Measurements from ENCODE around the gene GABARAPL2.
"Not testable (repeated sequence)": the region's sequence is repeated elsewhere in the genome, so short reads cannot be mapped to it uniquely, and the experiment has no call there.

GABARAPL2 gene, protein sequence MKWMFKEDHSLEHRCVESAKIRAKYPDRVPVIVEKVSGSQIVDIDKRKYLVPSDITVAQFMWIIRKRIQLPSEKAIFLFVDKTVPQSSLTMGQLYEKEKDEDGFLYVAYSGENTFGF
- total RNA-seq = 43.5 to 51.3 (median 46.4) reads per million in 4 experiments

DNA sequence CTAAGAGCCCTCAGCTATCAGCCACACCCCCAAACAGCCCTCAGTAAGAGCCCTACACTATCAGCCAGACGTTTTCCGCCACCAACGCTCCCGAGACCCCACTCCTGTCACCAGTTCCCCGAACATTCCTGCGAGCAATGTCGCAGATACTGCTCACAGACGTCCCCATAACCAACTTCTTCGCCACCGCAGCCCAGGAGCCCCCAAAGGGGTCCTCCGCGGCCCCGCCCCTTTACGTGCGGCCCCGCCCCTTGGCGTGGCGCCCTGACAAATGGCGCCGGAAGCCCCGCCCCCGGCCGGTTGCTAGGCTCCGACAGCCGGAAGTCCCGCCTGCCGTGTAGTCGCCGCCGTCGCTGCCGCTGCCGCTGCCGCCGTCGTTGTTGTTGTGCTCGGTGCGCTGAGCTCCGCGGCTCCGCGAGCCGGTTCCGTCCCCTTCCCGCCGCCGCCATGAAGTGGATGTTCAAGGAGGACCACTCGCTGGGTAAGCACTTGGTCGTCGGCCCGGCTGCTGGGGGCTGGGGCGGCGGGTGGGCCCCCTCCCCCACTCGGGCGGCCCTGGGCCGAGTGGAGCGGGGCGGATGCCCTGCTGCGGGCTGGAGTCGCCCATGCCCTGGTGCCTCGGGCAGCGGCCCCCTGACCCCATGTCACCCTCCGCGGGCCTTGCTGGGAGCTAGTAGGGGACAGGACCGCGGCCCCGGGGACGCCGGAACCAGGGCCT lies at the start of gene GABARAPL2:
Gene GABARAPL2, plus strand, starts transcription at position 340 of the 718 bp plus-strand sequence. Its CDS starts 108 bp downstream, at position 448.
- DNase-seq = peak; percentile 89

- DNase-seq = no peak
Measured at GRCh38 chr16:75519175-75519574, 47.0 kb upstream of the GABARAPL2 start.

GRCh38 chr16:75526032-75526790 lies 40.0 kb upstream of the GABARAPL2 start:
- DNase-seq = no peak

DNA sequence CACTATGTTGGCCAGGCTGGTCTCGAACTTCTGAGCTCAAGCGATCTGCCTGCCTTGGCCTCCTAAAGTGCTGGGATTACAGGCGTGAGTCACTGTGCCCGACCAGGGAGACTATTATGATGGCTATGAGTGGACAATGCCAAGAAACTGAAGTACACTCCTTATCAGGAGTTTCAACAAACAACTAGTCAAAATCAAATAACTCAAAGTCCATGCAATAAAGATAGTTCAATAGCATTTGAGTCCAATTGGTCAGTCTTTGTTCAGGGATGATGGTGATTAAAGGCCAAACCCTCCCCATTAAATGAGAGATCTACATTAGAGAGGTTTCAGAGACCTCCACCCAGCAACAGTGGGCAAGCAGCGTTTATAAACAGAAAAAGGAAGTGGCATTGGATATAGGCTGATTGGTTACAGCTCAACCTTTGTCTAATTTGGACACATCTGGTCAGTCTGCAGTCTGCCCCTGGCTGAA lies 38.3 kb upstream of the GABARAPL2 start:
- DNase-seq = no peak

GRCh38 chr16:75529056-75529905 lies 36.9 kb upstream of the GABARAPL2 start:
- no peak for DNase-seq

DNA sequence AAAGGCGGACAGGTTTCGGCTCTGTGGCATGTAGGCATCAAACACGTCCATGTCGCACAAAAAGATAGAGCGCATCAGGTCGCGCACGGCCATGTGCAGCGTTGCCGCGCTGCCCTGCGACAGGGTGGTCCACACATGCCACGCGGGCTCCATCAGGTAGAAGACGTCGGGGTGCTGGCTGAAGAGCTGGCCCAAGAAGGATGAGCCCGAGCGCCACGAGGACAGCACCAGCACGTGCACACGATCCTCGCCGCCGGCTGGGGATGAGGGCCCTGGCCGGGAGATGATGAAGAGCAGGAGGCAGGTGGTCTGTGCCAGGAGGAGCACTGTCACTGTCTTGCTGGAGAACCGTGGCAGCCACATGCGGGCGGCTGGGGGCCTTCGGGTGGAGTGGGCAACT lies 36.2 kb upstream of the GABARAPL2 start:
- no peak for DNase-seq

DNA sequence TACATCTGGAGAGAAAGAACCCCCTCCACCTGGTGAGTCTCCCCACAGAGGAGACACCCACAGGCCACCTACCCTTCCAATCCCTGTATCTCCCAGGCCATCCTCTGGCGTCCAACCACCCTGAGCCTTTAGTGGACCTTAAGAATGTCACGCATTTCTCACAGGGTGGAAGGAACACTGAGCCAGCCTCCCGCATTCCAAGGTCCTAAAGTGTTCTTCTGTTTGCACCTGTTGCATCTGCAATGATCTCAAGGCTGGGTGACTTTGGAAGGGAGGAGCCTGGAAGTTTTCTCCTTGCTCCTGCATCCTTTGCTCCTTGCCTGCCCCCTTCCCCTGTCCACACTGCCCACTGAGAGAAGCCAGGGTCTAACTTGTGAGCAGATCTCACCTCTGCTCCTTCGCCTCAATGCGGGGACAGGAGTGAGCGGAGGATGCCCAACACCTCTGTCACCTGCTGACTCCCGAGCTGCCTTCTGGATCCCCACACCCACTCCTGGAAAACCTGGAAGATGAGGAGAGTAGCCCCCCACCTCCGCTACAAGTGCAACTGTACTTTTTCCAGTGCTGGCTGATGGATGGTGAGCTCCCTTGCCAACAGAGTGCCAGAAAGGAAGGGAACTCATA lies 33.9 kb upstream of the GABARAPL2 start:
- no peak for DNase-seq

DNA sequence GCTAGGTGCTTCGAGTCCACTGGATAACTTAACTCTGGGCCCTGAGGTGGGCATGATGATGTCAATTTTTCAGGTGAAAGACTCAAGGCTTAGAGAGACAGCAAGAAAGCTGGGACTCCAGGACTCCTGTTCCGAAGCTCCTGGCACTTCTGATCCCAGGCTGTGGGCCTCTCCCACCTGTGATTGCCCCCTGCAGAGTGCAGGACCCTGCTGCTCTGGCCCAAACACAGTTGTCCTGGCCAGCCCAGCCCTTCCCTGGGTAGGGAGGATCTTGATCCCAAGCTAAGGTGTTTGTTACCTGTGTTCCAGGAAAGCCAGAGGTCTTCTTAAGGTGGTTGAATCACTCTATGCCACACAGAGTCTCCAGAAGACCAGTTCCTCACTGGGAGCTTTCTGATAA lies 33.4 kb upstream of the GABARAPL2 start:
- DNase-seq = no peak

DNA sequence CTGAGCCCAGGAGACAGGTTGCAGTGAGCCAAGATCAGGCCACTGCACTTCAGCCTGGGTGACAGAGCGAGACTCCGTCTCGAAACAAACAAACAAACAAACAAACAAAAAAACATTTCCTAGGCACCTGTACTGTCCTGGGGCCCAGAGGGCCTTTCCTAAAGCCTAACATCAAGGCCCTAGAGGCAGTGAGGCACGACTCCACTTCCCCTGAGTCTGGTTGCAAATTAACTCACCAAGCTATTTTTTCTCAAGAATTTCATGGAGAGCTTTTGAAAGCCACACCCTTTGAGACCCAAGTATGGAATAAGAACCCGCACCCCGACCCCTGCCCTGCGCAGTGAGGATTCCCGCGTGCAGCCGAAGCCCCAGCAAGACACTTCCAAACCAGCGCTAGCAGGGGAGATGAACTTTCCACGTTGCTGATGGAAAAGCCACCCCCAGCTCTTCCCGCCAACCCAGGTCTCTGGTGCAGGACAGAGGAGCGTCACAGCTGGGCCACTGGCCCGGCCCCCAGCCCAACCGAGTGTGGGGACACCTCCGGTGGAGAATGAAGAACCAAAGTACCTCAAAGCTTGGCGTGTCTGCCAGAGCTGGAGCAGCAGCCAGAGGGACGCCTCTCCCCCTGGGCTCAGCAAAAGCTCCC lies 31.5 kb upstream of the GABARAPL2 start:
- no peak for DNase-seq

DNA sequence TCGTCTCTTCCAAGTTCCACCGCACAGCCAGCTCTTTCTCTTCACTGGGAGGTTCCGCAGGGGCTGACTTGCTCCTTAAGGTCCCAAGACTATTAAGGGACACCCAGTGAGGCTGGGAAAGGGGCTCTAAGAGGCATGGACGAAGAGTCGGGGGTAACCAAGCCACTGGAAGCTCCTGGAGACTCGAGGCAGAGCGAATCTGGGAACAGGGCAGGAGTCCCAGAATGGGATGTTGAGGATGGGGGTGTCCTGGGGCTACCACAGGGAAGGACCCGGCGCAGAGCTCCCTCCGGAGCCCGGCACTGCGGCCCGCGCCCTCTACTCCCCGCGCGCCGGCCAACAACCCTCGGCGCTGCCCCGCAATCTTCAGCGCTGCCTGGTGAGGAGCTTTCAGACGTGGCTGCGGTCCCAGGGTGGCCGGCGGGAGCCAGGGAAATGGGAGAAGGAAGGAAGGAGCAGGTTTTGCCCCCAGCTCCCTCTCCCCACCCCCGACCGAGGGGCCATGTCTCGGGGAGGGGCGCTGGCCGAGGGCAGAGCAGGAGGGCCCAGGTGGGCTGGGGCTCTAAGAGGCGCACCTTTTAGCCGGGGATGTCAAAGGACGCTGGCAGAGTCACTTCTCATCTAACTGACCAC lies 30.9 kb upstream of the GABARAPL2 start:
- no peak for DNase-seq

- DNase-seq = no peak
Measured at GRCh38 chr16:75535901-75536300, 30.3 kb upstream of the GABARAPL2 start, which contains the start of gene CHST5. Gene CHST5, minus strand, starts transcription at chr16:75536108. Its CDS starts 5,724 bp downstream, at chr16:75530384.

GRCh38 chr16:75537776-75538175 lies 28.4 kb upstream of the GABARAPL2 start:
- DNase-seq = no peak

- DNase-seq = not testable (repeated sequence)
Measured at GRCh38 chr16:75538882-75539565, 27.2 kb upstream of the GABARAPL2 start.

GRCh38 chr16:75541236-75541635 lies 24.9 kb upstream of the GABARAPL2 start:
- no peak for DNase-seq

- DNase-seq = not testable (repeated sequence)
Measured at GRCh38 chr16:75542462-75542861, 23.7 kb upstream of the GABARAPL2 start.

DNA sequence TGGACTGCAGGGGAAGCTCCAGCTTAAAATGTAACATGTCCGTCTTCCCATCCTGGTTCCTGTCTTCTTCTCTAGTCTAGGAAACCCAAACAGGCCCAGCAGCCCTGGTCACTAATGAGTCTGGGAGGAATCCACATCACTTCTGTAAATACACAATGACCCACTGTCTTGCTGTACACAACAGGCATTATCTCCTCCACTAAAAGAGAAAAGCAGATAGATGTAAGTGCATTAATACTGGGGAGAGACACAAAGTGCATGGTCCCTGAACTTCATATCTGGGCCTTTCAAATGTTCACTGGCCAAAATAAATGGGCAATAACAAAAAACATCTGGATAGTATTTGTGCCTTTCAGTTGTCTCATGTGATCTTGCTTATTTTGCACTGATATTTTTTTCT lies 20.3 kb upstream of the GABARAPL2 start:
- DNase-seq = not testable (repeated sequence)

DNA sequence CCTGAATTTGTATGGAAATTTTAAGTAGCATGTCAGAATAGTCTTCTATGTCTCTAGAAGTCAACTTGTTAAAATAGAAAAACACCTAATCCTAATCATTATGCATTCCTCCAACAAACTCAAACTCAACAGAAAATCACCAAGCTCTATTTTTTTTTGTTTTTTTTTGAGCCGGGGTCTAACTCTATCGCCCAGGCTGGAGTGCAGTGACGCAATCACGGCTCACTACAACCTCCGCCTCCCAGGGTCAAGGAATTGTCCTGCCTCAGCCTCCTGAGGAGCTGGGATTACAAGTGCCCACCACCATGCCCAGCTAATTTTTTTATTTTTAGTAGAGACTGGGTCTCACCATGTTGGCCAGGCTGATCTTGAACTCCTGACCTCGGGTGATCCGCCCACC lies 19.9 kb upstream of the GABARAPL2 start:
- no peak for DNase-seq

- not testable (repeated sequence) for DNase-seq
Measured at GRCh38 chr16:75548456-75548855, 17.7 kb upstream of the GABARAPL2 start.

- DNase-seq = no peak
Measured at GRCh38 chr16:75550211-75550662, 15.9 kb upstream of the GABARAPL2 start.

DNA sequence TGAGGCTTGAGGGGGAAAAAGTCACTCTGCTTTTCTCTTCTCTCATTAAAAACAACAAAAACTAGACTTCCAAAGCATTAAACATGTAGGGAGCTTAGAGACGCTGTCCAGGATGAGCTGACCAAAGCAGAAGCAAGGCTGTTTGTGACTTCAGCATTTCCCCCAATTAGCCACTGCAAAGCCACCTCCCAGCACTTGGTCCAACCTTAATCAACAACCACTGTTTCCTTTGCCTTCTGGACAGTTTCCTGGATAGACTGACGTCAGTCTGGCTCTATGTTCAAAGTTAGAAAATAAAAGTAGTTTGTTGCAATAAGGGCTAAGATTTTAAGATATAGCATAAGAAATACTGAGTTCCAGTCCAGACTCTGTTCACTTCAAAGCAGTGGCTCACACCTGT lies 13.2 kb upstream of the GABARAPL2 start:
- DNase-seq = no peak
